Dermis microvascular lymphatic vessel endothelial cell (primary cell): ENCODE results near the gene FNBP1. TPM values are rescaled to one million over a fixed set of nuclear protein-coding genes. Genes with fewer than 3 reads are reported as not detected.
"Not testable (repeated sequence)": the region's sequence is repeated elsewhere in the genome, so short reads cannot be mapped to it uniquely, and the experiment has no call there.

Experiments used
- DNase-seq, 2 donors: peaks; one replicate each; pipeline versions ENCODE4 v3.0.0 to v3.0.0-alpha.2; 2010; ENCODE audit warnings: low read depth in 2 of 2
- total RNA-seq: library from RNA; depleted of rRNA; stranded (reverse); fragments of >200 nt; gene quantifications from 2 replicates; pipeline ENCODE4 v1.2.1, GENCODE V29; 2014

The FNBP1 gene
- total RNA-seq, 1 donor from 2014 or later: 35.0 TPM

DNA sequence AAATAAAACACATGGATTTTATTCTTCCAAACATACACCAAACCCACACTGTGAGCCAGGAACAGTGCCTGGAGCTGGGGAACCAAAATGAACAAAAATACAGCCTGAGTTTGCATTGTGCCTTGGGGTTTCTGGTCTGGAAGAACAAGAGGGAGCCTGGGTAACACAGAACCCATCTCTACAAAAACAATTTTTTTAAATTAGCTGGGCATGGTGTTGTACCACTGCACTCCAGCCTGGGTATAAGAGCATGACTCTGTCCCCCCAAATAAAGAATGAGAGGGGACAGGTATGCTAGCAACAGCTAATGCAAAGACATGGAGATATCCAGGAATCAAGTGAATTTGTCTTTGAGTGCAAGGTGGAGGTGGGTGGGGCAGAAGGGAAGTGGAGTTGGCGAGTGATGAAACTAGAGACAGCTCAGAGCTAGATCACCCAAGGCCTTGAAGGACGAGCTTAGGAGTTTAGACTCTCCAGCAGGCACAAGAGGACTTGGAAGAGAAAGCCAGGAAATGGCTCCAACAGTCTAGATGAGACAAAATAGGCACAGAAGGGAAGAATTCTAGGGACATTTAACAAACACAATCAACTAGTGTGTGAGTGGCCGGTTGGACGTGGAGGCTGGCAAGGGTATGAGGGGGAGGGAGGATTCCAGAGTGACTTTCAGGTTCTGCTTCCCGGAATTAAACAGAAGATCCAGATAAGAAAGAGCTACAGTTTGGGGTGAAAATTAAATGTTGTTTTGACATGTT, 47.4 kb downstream of the FNBP1 start:
- peak in 1 of 2 donors; percentile 30 for DNase-seq

GRCh38 chr9:129994882-129995281, 48.1 kb downstream of the FNBP1 start:
- DNase-seq: peak; percentile 41 to 69

GRCh38 chr9:129991139-129991538, 51.9 kb downstream of the FNBP1 start:
- DNase-seq: not testable (repeated sequence)

GRCh38 chr9:129990269-129991010, 52.5 kb downstream of the FNBP1 start:
- no peak for DNase-seq

GRCh38 chr9:129989740-129990139, 53.2 kb downstream of the FNBP1 start:
- DNase-seq: no peak

GRCh38 chr9:129989362-129989708, 53.7 kb downstream of the FNBP1 start:
- DNase-seq: no peak

- DNase-seq: no peak
These were observed 54.2 kb downstream of the FNBP1 start for GRCh38 chr9:129988607-129989361.

DNA sequence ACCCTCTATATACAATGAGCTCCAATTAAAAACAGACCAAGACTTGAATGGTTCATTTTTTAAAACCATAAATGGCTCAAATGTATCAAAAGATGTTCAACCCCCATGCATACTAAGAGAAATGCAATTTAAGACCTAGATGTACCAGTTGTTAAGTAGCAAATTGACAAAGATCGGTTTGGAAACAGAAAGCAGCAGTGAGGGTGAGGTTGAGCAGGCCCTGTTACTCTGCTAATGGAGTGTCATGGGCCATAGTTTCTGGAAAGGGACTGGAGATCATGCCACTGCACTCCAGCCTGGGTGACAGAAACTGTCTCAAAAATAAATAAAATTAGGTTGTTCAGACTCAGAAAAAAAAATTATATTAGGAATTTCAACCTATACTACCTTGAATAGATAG, 55.0 kb downstream of the FNBP1 start:
- DNase-seq: no peak

- DNase-seq: no peak
These were observed 55.9 kb downstream of the FNBP1 start for GRCh38 chr9:129987047-129987446.

- not testable (repeated sequence) for DNase-seq
These were observed 58.4 kb downstream of the FNBP1 start for GRCh38 chr9:129984589-129984988.

- DNase-seq: no peak
These were observed 59.1 kb downstream of the FNBP1 start for GRCh38 chr9:129983891-129984290.

GRCh38 chr9:129981180-129981907, 61.6 kb downstream of the FNBP1 start:
- DNase-seq: peak; percentile 95 to 96

GRCh38 chr9:129980224-129980623, 62.8 kb downstream of the FNBP1 start:
- not testable (repeated sequence) for DNase-seq

DNA sequence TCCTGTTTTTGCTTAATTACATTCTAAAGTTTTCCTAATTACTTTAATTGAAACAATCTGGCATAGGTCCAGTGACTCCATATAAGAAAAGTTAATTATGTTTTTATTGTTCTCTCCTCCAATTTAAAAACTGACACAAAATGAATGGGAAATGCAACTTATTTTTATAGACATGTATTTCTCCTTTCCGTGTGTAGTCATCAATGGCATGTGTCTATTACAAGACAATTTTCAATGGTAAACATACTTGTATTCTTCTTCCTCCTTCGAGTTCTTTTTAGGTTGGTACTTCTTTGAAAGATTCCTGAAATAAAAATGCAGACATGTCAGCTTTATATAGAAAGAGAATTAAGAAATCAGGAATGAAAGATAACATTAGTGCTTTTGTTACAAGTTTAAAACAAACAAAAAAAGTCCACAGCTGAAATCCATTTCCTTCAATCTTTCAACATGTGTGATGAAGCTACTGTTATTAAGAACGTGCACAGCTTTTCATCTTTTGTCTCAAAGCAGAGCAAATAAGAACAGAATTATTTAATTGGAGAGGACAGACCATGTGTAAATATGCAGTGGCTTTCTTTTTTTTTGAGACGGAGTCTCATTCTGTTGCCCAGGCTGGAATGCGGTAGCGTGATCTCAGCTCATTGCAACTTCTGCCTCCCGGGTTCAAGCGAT, 63.8 kb downstream of the FNBP1 start:
- peak; percentile 58 to 85 for DNase-seq

GRCh38 chr9:129972816-129973215, 70.2 kb downstream of the FNBP1 start:
- DNase-seq: no peak

- DNase-seq: peak in 1 of 2 donors; percentile 93
These were observed 74.1 kb downstream of the FNBP1 start for GRCh38 chr9:129968690-129969485.

DNA sequence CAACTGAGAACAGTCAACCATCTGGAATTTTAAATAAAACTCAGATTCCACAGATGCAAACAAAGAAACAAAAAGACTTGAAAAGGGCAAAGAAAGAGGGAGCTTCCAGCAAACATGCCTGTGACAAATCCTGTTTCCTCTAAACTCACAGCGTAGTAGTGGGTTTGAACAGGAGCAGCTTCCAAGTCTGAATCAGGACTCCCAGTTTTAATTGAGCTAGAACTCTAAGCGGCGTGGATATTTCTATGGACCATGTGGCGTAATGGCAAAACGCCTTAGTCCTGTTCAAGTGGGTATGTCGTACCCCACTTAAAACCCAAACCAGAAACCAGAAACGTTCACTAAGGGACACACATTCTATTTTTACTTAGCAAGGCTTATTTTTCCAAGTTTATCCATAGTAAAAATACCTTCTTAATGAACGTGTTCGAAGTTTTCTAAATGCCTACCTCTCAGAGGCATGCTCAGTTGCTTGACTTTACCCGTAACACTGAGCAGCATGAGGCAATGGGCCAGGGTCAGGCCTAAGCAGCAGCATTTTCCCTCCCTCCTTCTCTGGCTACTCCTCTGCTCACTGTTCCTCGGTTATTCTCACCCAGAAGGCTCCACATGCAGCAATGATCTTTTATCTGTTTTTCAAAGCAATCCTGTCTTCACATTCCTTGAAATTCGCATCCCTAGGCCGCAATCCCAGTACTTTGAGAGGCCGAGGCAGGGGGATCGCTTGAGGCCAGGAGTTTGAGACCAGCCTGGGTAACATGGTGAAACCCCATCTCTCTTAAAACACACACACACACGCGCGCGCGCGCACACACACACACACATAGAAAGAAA, 77.9 kb downstream of the FNBP1 start:
- peak in 1 of 2 donors; percentile 52 for DNase-seq

- peak; percentile 68 to 74 for DNase-seq
These were observed 79.9 kb downstream of the FNBP1 start for GRCh38 chr9:129962889-129963703.
